AG10803 (cell line): Measurements from ENCODE around the gene PACRG.

Experiments
- DNase-seq: peaks from one replicate; pipeline ENCODE4 v3.0.0; 2010; ENCODE audit warnings: low read depth
- H3K4me3 ChIP-seq: 2 replicates; pipeline ENCODE4 v1.5.1; 2011; ENCODE audit warnings: mild to moderate bottlenecking, low read length, control low read depth
- TF ChIP-seq, protein P1 (sequence below): conservative IDR thresholded peaks from 2 replicates; pipeline ENCODE4 v1.5.1; 2011; ENCODE audit warnings: mild to moderate bottlenecking, low read length, control low read depth, inconsistent platforms

Gene PACRG

DNA sequence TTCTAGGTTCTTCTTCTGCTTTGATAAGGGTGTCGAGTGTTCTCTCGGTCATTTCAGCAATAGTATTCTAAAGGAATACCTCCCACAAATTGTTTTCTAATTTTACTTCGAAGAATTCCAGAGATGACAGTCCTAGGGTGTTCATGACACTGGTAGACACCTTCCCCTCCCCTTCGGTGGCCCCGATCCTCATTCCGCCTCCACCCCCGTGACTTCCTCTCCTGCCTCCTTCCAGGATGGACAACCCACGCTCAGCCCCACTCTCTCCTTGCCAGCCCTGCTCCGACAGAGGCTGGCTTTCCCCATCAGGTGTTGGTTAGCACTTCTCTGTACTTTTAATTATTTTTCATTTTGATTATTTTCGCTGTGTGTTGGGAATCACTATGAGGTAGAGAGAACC, 431.9 kb downstream of the PACRG start:
- H3K4me3 ChIP-seq: no peak overlapping the region
- TF ChIP-seq, protein P1, sequence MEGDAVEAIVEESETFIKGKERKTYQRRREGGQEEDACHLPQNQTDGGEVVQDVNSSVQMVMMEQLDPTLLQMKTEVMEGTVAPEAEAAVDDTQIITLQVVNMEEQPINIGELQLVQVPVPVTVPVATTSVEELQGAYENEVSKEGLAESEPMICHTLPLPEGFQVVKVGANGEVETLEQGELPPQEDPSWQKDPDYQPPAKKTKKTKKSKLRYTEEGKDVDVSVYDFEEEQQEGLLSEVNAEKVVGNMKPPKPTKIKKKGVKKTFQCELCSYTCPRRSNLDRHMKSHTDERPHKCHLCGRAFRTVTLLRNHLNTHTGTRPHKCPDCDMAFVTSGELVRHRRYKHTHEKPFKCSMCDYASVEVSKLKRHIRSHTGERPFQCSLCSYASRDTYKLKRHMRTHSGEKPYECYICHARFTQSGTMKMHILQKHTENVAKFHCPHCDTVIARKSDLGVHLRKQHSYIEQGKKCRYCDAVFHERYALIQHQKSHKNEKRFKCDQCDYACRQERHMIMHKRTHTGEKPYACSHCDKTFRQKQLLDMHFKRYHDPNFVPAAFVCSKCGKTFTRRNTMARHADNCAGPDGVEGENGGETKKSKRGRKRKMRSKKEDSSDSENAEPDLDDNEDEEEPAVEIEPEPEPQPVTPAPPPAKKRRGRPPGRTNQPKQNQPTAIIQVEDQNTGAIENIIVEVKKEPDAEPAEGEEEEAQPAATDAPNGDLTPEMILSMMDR: no peak
- DNase-seq: no peak

DNA sequence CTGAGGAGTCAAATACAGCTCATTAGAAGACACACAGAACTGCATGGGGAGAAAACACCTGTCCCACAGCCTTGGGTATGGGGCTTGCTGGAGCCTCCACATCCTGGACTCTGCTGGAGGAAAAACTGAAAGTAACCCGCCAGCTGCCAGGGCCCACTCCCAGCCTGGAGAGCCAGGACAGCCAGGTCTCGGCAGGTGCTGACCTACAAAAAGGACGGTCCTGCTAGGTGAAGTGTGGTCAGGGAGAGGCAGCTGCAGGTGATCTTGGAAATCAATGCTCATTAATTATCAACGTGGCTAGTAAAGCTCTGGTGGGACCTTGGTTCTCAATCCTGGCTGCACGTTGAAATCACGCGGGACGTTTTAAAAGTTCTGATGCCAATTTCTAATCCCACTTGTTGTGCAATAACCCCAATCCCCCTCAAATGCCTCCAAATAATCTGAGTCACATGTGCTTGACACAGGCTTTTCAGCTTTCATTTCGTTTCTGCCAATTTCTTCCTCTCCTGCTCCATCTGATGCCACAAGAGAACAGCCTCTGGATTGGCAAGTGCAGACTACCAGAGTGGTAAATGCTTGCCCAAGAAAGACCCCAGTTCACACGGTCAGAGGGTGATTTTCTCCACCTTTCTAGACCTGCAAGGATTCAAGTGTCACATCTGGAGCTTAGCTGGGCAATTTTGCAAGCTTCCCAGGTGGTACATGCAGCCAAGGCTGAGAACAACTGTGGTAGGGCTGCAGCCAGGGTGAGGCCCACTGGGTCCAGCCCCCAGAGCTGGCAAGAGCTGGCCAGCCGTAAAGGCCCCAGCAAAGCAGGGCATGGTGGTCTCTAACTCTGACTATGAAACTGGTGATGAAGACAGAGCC, 434.5 kb downstream of the PACRG start:
- no peak overlapping the region for H3K4me3 ChIP-seq
- TF ChIP-seq, protein P1: no peak
- no peak for DNase-seq

DNA sequence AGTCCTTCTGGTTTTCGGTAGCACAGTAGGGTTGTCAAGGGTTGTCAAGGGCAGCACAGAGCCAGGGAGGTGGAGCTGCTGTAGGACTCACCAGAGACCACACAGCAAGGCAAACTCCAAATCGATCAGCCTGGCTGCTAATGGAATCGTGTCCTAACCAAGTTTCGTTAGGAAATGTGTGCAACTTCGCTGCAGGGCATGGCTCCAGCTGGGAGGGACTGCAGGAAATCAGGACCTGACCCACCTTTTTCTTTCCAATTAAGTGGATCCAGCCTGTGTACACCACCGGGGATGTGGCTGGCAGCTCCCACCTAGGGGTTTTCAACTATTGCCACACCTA, 435.1 kb downstream of the PACRG start:
- TF ChIP-seq, protein P1: no peak
- DNase-seq: no peak
- H3K4me3 ChIP-seq: no peak overlapping the region

DNA sequence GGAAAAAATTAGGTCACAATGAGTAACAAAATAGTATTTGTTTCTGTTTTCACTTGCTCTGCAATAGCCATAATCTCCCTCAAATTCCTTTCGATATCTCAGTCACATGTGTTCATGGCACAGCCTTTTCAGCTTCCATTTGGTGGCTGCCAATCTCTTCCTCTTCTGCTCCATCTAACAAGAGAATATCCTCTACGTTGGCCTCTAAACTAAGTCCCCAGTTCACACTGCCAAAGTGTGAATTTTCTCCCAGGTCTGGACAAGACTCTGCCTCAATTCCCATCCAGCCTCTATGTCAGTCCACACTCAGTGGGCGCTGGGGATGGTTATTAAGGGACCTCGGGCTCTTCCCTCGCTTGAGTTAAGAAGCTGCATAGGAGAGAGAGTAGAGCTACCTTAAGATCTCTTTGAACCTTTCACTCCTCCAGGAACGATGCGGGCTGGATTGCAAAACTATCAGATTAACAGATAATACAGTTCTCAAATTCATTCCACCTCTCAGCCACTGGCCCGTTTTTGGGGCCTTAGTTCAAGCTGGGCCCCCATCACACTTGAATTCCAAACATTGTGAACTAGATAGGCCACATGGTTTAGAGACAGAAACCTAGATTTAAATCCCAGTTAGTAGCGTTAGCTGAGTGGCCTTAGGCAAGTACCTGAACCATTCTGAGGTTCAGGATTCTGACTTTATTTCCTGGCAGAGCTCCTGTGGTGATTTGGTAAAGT, 436.6 kb downstream of the PACRG start:
- TF ChIP-seq, protein P1: no peak
- DNase-seq: no peak
- H3K4me3 ChIP-seq: no peak overlapping the region

DNA sequence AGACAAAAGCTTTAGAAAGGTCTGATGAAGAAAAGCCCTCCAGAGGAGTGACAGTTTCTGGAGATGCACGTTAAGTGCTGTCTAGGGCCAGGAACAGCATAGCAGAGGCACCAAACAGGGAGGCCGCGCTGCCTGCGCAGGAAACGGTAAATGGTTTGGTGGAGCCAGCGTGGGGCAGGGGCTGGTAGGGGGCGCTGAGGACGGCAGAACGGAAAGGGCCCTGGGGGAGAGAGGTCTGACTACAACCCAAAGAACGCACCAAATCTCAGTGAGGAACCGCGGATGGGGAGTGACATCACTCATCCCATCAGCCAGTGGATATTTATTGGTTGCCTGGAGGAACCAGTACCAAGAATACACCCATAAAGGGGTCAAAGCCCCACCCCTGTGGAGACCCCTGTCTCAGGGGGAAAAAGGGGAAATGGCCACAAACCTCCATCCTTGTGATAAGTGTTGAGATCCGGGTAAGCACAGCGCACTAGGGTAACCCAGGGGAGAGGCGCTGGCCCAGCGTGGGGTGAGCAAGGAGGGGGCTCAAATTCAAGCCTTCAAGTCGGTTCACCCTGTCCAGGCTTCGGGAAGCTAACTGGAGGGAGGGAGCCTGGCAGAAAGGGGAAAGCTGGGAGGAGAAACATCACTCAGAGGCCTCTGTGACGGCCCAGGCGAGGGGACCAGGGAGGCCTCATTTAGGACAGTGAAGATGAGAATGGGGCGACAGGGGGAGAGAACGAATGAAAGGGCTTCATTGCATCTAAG, 437.6 kb downstream of the PACRG start:
- no peak for DNase-seq
- H3K4me3 ChIP-seq: no peak overlapping the region
- TF ChIP-seq, protein P1: no peak

DNA sequence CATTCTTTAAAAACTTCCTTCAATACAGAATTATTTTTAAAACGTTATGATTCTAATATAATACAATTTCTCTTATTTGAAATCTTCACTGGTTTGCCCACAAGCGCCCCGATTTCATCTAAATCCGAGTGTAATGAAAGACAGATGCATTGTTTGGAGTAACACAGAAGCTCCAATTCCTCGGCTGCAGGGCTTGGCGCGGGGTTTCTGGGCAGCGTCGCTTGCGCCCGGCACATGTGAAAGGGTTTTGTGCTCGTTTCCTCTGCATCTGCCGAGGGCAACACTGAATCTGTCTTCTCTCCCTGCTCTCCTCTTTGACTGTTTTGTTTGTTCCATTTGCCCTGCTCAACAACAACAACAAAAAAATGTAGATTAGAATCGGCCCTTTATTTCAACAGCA, 438.1 kb downstream of the PACRG start:
- DNase-seq: no peak
- H3K4me3 ChIP-seq: no peak overlapping the region
- TF ChIP-seq, protein P1: no peak
